CD4-positive, alpha-beta T cell treated with Interleukin-10 for 1 hour (primary cell): Measurements from ENCODE around the gene MLYCD.

Source experiments
- DNase-seq: peaks from one replicate; pipeline ENCODE4 v3.0.0-alpha.2; 2020

Gene MLYCD

GRCh38 chr16:83972256-83973008 is 73.5 kb downstream of the MLYCD start:
- DNase-seq: no peak

- no peak for DNase-seq
These were observed 74.2 kb downstream of the MLYCD start for GRCh38 chr16:83973077-83973476.

GRCh38 chr16:83973581-83974385 is 74.9 kb downstream of the MLYCD start:
- DNase-seq: no peak

- no peak for DNase-seq
These were observed 75.6 kb downstream of the MLYCD start for GRCh38 chr16:83974475-83974874.

- no peak for DNase-seq
These were observed 76.8 kb downstream of the MLYCD start for GRCh38 chr16:83975590-83976260.
